Neural crest cell (in vitro differentiated cells): Measurements from ENCODE around the gene FXR1. TPM values are rescaled to one million over a fixed set of nuclear protein-coding genes. Genes with fewer than 3 reads are reported as not detected.
A peak's percentile ranks its signal among the peaks of the same experiment; 100 is the strongest.

ENCODE experiments used
- DNase-seq: peaks from one replicate; pipeline ENCODE4 v3.0.0; 2021; ENCODE audit warnings: low read depth, mixed read lengths, low spot score
- H3K27ac Mint-ChIP-seq: one replicate; pipeline ENCODE4 v1.8.0; 2021; ENCODE audit warnings: mild to moderate bottlenecking, mixed read lengths; ENCODE audit not compliant: unreplicated experiment
- H3K27me3 Mint-ChIP-seq: 2 replicates; pipeline ENCODE4 v1.8.0; 2021; ENCODE audit warnings: low read depth, mild to moderate bottlenecking, mixed read lengths
- H3K36me3 Mint-ChIP-seq: 2 replicates; pipeline ENCODE4 v1.8.0; 2021; ENCODE audit warnings: low read depth, mild to moderate bottlenecking, mixed read lengths
- H3K4me1 Mint-ChIP-seq: 2 replicates; pipeline ENCODE4 v1.8.0; 2021; ENCODE audit warnings: mixed read lengths
- H3K4me3 Mint-ChIP-seq: one replicate; pipeline ENCODE4 v1.8.0; 2021; ENCODE audit warnings: mild to moderate bottlenecking, mixed read lengths
- H3K9me3 Mint-ChIP-seq: 2 replicates; pipeline ENCODE4 v1.8.0; 2021; ENCODE audit warnings: mixed read lengths
- total RNA-seq: library from RNA; stranded (reverse); gene quantifications from 2 replicates; pipeline ENCODE4 v1.2.1, GENCODE V29; 2021
- TF ChIP-seq, protein P1 (sequence below): fragments of 200-600 bp; sonication (generic); conservative IDR thresholded peaks from 2 replicates; pipeline ENCODE4 v1.5.0; 2021; ENCODE audit warnings: antibody characterized with exemption, mild to moderate bottlenecking

The FXR1 gene
- total RNA-seq, 1 donor from 2014 or later: 190 TPM

DNA sequence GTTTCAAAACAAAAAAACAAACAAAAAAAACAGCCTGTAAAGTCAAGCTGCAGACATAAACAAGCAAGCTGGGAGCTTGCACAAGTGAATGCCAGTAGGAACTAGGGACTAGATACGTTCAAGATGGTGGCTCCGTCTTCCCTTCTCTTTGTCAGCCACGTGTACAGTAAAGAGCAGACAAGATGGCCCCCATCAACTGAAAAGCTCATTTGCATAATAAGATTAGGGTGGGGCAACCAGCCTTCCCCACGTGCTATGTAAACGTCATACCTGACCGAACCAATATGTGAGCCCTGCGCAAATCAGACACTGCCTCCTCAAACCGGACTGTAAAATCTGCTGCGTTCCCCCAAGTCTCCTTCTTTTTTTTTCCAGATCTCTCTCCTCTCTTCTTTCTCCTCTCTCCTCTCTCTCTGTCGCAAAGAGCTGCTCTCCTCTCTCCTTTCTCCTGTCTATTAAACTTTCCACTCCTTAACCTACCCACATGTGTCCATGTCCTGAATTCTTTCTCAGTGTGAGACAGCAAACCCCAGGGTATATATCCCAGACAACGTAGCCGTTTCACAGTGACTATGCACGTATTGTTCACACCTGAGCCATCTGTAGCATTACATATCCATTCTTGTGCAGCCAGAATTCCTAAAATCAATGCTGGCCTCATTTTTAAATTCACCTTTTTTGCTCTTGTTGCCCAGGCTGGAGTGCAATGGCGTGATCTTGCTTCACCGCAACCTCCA is 31.2 kb upstream of the FXR1 start:
- peaks cover 5% of the 10 kb centered on the region for H3K27me3 Mint-ChIP-seq
- no peak overlapping the region for H3K4me3 Mint-ChIP-seq
- DNase-seq: no peak
- no peaks in the 10 kb centered on the region for H3K9me3 Mint-ChIP-seq
- no peaks in the 10 kb centered on the region for H3K36me3 Mint-ChIP-seq
- H3K4me1 Mint-ChIP-seq: no peaks in the 10 kb centered on the region
- H3K27ac Mint-ChIP-seq: no peak overlapping the region
- TF ChIP-seq, protein P1, sequence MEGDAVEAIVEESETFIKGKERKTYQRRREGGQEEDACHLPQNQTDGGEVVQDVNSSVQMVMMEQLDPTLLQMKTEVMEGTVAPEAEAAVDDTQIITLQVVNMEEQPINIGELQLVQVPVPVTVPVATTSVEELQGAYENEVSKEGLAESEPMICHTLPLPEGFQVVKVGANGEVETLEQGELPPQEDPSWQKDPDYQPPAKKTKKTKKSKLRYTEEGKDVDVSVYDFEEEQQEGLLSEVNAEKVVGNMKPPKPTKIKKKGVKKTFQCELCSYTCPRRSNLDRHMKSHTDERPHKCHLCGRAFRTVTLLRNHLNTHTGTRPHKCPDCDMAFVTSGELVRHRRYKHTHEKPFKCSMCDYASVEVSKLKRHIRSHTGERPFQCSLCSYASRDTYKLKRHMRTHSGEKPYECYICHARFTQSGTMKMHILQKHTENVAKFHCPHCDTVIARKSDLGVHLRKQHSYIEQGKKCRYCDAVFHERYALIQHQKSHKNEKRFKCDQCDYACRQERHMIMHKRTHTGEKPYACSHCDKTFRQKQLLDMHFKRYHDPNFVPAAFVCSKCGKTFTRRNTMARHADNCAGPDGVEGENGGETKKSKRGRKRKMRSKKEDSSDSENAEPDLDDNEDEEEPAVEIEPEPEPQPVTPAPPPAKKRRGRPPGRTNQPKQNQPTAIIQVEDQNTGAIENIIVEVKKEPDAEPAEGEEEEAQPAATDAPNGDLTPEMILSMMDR: no peak

DNA sequence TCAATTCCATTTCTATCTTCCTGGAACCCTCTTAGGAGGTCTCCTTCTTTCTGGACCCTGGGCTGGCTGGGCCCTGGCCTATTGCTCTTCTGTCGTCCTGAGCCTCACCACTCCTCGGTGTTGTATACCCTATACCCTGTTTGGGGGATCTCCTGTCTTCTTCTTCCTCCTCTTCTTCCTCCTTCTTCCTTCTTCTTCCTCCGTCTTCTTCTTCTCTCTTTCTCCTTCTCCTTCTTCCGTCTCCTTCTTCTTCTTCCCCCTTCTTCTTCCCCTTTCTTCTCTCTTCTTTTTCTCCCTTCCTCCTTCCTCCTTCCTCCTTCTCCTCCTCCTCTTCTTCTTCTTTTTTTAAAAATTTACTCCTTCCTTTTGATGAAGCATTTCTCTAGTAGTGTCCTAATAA is 30.4 kb upstream of the FXR1 start:
- no peak overlapping the region for H3K4me3 Mint-ChIP-seq
- TF ChIP-seq, protein P1: no peak
- H3K27ac Mint-ChIP-seq: no peak overlapping the region
- no peaks in the 10 kb centered on the region for H3K9me3 Mint-ChIP-seq
- no peak for DNase-seq
- H3K36me3 Mint-ChIP-seq: no peaks in the 10 kb centered on the region
- peaks cover 5% of the 10 kb centered on the region for H3K27me3 Mint-ChIP-seq
- no peaks in the 10 kb centered on the region for H3K4me1 Mint-ChIP-seq

DNA sequence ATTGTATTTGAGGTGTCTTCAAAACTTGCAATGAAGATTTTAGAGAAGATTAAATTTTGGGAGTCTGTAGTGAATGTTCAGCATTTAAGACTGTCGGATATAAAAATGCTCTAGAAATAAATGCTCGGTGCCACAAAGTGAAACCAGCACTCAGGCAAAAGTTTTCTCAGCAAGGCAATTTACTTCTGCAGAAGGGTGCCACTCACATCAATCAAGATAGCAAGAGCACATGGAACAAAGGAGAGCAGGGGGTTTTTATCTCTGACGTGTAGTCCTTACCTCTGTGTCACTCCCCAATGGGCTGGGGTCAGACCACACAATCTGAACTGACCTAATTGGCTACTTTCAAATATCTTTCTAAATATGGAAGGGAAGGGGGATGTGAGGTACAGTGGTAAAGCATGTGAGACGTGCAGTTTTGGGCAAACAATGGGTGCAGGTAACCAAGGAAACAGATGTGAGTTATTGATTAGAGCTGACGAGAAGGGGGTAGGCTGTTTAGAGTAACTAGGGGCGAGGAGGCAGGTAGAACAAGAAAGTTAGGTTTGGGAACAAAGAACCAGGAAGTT is 23.4 kb upstream of the FXR1 start:
- peaks cover 6% of the 10 kb centered on the region for H3K36me3 Mint-ChIP-seq
- peaks cover 10% of the 10 kb centered on the region for H3K9me3 Mint-ChIP-seq
- H3K4me3 Mint-ChIP-seq: no peak overlapping the region
- DNase-seq: no peak
- H3K27ac Mint-ChIP-seq: no peak overlapping the region
- TF ChIP-seq, protein P1: no peak
- no peaks in the 10 kb centered on the region for H3K4me1 Mint-ChIP-seq
- H3K27me3 Mint-ChIP-seq: no peaks in the 10 kb centered on the region

DNA sequence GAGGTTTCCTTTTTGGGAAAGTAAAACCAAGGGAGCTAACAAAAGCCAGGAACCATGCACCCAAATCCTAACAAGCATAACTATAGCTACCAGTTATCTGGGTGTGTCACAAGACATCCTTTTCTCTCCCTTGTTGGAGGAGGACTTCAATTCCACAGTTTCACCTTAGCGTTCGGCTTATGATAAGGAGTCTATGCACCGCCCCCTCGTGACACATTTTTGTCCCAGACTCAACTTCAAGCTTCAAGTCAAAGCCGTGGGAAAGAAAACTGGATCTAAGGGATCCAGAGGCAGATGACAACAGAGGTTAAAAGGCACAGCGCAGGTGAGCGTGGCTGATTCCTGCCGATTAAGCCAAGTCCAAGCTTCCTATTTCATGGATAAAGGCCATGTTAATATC is 13.9 kb upstream of the FXR1 start:
- no peak overlapping the region for H3K4me3 Mint-ChIP-seq
- H3K27ac Mint-ChIP-seq: no peak overlapping the region
- no peaks in the 10 kb centered on the region for H3K27me3 Mint-ChIP-seq
- no peaks in the 10 kb centered on the region for H3K4me1 Mint-ChIP-seq
- no peaks in the 10 kb centered on the region for H3K36me3 Mint-ChIP-seq
- TF ChIP-seq, protein P1: no peak
- no peak for DNase-seq
- H3K9me3 Mint-ChIP-seq: no peaks in the 10 kb centered on the region

DNA sequence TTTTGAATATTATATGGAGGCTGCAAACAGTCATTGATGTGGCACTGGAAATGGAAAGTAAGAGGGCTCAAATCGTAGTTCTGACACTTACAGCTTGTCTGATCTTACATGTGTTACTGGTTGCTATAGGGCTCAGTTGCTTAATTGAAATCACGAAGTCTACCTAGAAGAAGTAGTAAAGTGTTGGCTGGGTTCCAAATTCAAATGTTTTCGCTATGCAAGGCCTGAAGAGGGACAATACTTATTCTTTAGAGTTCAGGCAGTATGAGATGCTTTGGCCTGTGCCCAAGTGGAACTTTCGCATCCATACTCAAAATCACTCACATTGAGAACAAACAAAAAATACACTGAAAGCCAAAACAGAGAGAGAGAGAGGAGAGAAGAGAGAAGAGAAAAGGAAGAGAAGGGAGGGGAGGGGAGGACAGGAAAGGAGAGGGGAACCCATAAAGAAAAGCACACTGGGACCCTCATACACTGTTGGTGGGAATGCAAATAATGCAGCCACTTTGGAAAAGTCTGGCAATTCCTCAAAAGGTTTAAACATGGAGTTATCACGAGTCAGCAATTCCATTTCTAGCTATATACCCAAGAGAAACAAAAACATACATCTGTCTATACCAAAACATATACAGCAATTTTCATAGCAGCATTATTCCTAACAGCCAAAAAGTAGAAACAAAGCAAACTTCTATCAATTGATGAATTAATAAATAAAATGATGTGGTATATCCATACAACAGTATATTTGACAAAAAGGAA is 2.9 kb upstream of the FXR1 start:
- no peak overlapping the region for H3K27ac Mint-ChIP-seq
- peaks cover 4% of the 10 kb centered on the region for H3K27me3 Mint-ChIP-seq
- peak overlapping the region; percentile 21 for H3K4me3 Mint-ChIP-seq
- no peaks in the 10 kb centered on the region for H3K36me3 Mint-ChIP-seq
- DNase-seq: no peak
- TF ChIP-seq, protein P1: no peak
- H3K4me1 Mint-ChIP-seq: peaks cover 23% of the 10 kb centered on the region
- peaks cover 2% of the 10 kb centered on the region for H3K9me3 Mint-ChIP-seq
